GM15510 (cell line): ENCODE data around the gene LRRK1.

ENCODE experiments used
- POLR2A ChIP-seq: IDR thresholded peaks from 3 replicates; pipeline ENCODE4 v1.6.1; 2011; ENCODE audit warnings: borderline replicate concordance; ENCODE audit not compliant: insufficient read length; ENCODE audit errors: extremely low read depth

The LRRK1 gene

GRCh38 chr15:100919481-100920405 lies 586 bp downstream of the LRRK1 start:
- TF ChIP-seq POLR2A, result no peak

DNA sequence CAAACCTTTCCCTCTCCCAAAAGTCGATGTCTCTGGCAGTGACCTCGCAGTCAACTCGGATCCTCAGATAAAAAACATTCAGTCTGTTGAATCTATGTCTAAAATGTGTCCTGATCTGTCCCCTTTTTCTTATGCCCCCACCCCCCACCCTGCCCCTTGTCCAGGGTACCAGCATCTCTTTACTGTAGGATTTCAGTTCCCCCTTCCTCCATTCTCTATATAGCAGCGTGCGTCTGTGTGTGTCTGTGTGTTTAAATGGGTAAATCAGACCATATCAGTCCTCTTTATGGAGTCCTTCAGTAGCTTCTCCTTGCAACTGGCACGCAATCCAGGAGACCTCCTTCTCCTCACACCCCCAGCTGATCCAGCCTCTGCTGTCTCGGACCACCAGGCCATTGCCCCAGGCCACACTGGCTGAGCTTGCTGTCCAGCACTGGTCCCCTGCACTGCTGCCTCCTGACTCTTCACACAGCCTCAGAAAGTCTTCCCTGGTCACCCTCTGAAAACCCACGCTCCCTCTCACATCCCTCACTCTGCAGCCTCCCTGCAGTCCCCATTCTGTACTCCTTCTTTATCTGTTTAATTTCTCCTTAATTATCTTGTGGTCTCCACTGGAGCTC lies 1.5 kb downstream of the LRRK1 start:
- TF ChIP-seq POLR2A, result no peak

DNA sequence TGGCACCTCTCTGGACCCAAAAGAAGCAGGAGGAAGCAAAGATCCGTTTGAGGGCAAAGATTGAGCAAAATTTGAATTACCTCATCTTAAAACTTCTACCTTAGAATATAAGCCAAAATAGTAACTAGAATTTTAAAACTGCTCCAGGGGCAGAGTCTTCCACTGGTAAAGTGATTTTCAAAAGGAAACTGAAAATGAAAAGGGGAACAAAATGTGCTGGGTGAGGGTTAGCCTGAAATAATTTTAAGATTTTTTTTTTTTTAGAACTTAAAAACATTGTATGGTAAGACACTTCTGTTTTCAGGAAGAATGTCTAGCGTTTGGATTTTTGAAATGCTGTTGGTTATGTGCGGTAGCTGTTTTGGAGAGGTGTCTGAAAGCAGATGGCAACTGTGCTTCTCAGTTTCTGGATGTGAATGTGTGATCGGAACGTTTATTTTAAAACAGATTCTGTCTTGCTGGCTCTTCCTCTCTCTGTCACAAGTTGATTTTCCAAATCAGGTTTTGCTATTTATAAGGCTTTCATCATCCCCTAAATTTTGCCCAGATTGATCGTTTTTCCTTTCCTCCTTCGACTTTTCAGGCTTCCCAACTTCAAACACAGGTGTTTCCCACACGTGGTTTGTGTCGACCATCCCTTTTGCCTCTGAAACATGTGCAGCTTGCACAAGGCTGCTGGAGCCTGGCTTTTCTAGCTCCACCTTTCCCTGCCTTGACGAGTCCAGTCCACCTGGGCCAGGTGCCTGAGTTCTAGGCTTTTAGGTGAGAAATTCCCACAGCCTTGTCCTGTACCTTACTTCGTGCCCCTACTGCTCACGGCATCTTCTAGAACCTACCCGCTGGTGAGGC lies 3.3 kb downstream of the LRRK1 start:
- no peak for TF ChIP-seq POLR2A

GRCh38 chr15:100923076-100923475 lies 3.9 kb downstream of the LRRK1 start:
- TF ChIP-seq POLR2A, result no peak

GRCh38 chr15:100923902-100924301 lies 4.7 kb downstream of the LRRK1 start:
- no peak for TF ChIP-seq POLR2A

GRCh38 chr15:100924436-100924835 lies 5.3 kb downstream of the LRRK1 start:
- TF ChIP-seq POLR2A, result no peak

- TF ChIP-seq POLR2A, result no peak
Measured at GRCh38 chr15:100925480-100925879, 6.3 kb downstream of the LRRK1 start.

GRCh38 chr15:100926258-100926657 lies 7.1 kb downstream of the LRRK1 start:
- no peak for TF ChIP-seq POLR2A

GRCh38 chr15:100926971-100927756 lies 8.0 kb downstream of the LRRK1 start:
- no peak for TF ChIP-seq POLR2A

DNA sequence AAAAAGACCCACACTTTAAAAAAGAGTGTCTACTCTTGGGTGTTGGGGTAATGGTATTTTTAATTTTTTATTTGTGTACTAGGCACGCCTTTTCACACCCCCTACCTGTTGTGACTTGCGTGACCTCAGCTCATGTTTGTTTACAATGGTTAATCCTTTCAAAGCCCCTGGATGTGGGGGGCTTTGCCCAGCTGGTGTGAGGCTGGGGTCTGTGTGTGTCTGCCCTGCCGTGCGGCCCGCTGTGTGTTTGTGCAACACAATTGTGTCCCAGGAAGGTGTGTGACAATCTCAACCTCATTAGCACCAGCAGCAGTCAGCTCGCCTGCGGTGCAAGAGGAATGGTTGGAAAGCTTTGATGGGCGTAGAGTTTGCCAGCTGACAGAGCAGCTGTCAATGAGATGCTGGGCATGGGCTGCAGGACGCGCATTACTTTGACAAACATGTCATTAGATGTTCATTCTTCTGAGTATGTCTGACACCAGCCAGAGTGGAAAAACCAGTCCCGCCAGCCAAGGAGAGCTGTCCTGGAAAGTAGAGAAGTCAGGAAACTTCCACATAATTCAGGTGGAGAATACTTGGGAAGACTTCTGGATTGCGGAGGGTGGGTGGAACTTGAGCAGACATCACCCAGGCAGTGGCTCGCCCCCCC lies 9.6 kb downstream of the LRRK1 start:
- TF ChIP-seq POLR2A, result no peak

- TF ChIP-seq POLR2A, result no peak
Measured at GRCh38 chr15:100929641-100930042, 10.5 kb downstream of the LRRK1 start.

DNA sequence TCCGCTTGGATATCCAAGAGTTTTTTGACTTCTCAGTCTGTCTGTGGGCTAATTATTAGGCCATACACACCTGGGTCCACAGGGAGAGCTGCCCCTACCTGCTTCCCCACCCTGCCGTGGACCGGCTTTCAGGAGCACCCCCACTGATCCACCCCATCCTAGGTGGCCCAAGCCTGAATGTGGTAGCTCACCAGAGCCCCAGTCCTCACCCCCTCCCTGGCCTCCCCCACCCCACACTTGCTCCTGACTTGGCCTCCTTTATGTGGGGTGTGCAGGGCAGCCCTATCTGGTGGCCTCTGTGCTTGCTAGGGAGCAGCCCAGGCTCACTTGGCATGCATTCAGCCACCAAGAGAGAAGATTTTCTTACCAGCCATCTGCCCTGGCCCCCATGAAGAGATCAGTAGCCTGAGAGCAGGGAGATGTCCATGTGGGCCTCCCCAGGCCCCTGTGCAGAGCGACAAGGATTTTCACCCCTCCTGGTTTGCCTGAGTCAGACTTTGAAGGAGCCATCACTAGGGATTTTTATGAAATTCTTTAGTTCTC lies 11.2 kb downstream of the LRRK1 start:
- TF ChIP-seq POLR2A, result no peak

- TF ChIP-seq POLR2A, result peak; percentile 35
Measured at GRCh38 chr15:100931143-100931890, 12.2 kb downstream of the LRRK1 start.

DNA sequence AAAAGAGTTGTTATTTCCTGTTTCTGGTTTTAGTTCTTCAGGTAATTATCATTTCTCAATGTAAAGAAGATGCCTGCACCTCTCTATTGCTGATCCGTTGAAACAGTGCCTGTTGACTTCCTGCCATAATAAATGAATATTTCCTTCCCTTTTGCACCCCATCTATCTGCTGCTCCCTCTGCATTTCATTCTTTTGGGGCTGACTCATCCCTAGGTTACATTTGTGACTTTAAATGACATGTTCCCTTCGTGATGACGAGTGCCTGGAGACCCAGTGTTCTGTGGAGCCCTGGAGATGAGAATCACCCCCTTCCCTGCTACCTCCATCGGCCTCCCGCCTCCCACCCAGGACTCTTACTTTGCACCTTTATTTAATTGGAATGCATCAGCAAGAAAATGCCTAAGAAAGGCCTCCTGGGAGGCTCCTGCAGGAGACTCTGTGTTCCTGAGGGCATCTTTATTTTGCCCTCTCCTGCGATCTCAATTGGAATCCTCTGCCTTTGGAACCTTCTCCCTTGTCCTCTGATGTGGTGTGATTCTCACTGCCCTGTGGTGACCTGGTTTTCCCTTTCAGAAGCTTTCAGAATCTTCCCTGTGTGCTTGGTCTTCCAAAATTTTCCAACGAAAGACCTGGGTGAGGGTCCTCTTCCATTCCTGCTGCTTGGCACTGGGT lies 13.7 kb downstream of the LRRK1 start:
- TF ChIP-seq POLR2A, result no peak
